Fibroblast of skin of right quadriceps (primary cell): Measurements from ENCODE around the gene RBM20.
A peak's percentile ranks its signal among the peaks of the same experiment; 100 is the strongest.

Experiments used
- DNase-seq: peaks from one replicate; pipeline ENCODE4 v3.0.0-alpha.2; 2013

Gene RBM20

GRCh38 chr10:110791541-110792073 is 147.5 kb downstream of the RBM20 start:
- no peak for DNase-seq

- DNase-seq = no peak
These were observed 148.5 kb downstream of the RBM20 start for GRCh38 chr10:110792476-110793125.

GRCh38 chr10:110793128-110793812 is 149.1 kb downstream of the RBM20 start:
- DNase-seq = no peak

GRCh38 chr10:110793886-110794285 is 149.8 kb downstream of the RBM20 start:
- DNase-seq = no peak

- no peak for DNase-seq
These were observed 150.7 kb downstream of the RBM20 start for GRCh38 chr10:110794808-110795207.

- no peak for DNase-seq
These were observed 153.3 kb downstream of the RBM20 start for GRCh38 chr10:110797416-110797815.

- no peak for DNase-seq
These were observed 154.2 kb downstream of the RBM20 start for GRCh38 chr10:110798340-110798739.

GRCh38 chr10:110802090-110802489 is 158.0 kb downstream of the RBM20 start:
- peak; percentile 61 for DNase-seq

GRCh38 chr10:110802551-110803238 is 158.6 kb downstream of the RBM20 start:
- DNase-seq = peak; percentile 57

GRCh38 chr10:110803239-110803749 is 159.2 kb downstream of the RBM20 start:
- DNase-seq = peak; percentile 3

GRCh38 chr10:110803830-110804338 is 159.7 kb downstream of the RBM20 start:
- peak; percentile 48 for DNase-seq

- no peak for DNase-seq
These were observed 160.2 kb downstream of the RBM20 start for GRCh38 chr10:110804376-110804775.

- DNase-seq = no peak
These were observed 161.2 kb downstream of the RBM20 start for GRCh38 chr10:110805292-110805691.

GRCh38 chr10:110806335-110806734 is 162.2 kb downstream of the RBM20 start:
- no peak for DNase-seq

GRCh38 chr10:110808123-110808522 is 164.0 kb downstream of the RBM20 start:
- no peak for DNase-seq

- no peak for DNase-seq
These were observed 164.5 kb downstream of the RBM20 start for GRCh38 chr10:110808615-110809014.

GRCh38 chr10:110810625-110811024 is 166.5 kb downstream of the RBM20 start:
- DNase-seq = no peak

GRCh38 chr10:110811791-110812581 is 167.8 kb downstream of the RBM20 start:
- DNase-seq = no peak

- no peak for DNase-seq
These were observed 168.4 kb downstream of the RBM20 start for GRCh38 chr10:110812583-110812982.

- DNase-seq = no peak
These were observed 169.8 kb downstream of the RBM20 start for GRCh38 chr10:110813743-110814472.

- DNase-seq = no peak
These were observed 171.3 kb downstream of the RBM20 start for GRCh38 chr10:110815354-110816004.
